RWPE1 (cell line): Measurements from ENCODE around the gene CLEC14A.

Source experiments
- CTCF ChIA-PET: fragments of 350-600 bp; sonication (Branson Sonifier 250); formaldehyde crosslinking; extraction: SDS; loops from one replicate; lab custom pipeline; 2021; lab: Yijun Ruan, JAX
- POLR2A ChIA-PET: fragments of 400-600 bp; formaldehyde crosslinking; extraction: SDS; loops from one replicate; lab custom pipeline; 2020; ENCODE audit warnings: antibody characterized with exemption; ENCODE audit not compliant: low non-redundant PET; lab: Yijun Ruan, JAX
- DNase-seq: peaks from one replicate; pipeline ENCODE4 v3.0.0; 2012; ENCODE audit warnings: low spot score
- H3K27ac ChIP-seq: fragments of 450-650 bp; 2 replicates; pipeline ENCODE4 v1.5.1; 2017
- TF ChIP-seq, protein P1 (sequence below): fragments of 450-650 bp; conservative IDR thresholded peaks from 2 replicates; pipeline ENCODE4 v1.5.1; 2017; ENCODE audit warnings: low read depth, mild to moderate bottlenecking

The CLEC14A gene

DNA sequence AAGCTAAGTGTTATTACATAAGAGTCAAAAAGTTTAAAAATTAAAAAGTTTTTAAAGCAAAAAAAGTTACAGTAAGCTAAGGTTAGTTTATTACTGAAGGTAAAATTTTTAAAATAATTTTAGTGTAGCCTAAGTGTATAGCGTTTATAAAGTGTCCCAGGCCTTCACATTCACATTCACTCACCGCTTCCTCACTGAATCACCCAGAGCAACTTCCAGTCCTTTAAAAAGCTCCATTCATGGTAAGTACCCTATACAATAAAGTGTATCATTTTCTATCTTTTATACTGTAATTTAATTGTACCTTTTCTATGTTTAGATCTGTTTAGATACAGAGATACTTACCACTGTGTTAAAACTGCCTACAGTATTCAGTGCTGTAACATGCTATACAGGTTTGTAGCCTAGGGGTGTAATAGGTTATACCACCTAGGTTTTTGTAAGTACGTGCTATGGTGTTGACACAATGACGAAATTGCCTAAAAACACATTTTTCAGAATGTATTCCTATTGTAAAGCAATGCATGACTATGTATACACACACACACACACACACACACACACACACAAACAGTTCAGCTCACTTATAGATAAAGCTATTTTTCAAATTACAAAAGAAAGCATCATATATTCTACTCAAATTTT lies 3.7 kb downstream of the CLEC14A start:
- ChIA-PET CTCF (interaction anchor here (0.6 kb wide), 1 partner anchor 425 kb away, joined by 3 read pairs; no protein-coding TSS in a partner anchor), POLR2A (no interaction called here)
- TF ChIP-seq, protein P1, sequence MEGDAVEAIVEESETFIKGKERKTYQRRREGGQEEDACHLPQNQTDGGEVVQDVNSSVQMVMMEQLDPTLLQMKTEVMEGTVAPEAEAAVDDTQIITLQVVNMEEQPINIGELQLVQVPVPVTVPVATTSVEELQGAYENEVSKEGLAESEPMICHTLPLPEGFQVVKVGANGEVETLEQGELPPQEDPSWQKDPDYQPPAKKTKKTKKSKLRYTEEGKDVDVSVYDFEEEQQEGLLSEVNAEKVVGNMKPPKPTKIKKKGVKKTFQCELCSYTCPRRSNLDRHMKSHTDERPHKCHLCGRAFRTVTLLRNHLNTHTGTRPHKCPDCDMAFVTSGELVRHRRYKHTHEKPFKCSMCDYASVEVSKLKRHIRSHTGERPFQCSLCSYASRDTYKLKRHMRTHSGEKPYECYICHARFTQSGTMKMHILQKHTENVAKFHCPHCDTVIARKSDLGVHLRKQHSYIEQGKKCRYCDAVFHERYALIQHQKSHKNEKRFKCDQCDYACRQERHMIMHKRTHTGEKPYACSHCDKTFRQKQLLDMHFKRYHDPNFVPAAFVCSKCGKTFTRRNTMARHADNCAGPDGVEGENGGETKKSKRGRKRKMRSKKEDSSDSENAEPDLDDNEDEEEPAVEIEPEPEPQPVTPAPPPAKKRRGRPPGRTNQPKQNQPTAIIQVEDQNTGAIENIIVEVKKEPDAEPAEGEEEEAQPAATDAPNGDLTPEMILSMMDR, result no peak
- no peak overlapping the region for H3K27ac ChIP-seq
- no peak for DNase-seq

- TF ChIP-seq, protein P1, result no peak
- ChIA-PET CTCF (no interaction called here), POLR2A (no interaction called here)
- DNase-seq, result no peak
- no peak overlapping the region for H3K27ac ChIP-seq
Observed at GRCh38 chr14:38250331-38250730, 5.6 kb downstream of the CLEC14A start.

DNA sequence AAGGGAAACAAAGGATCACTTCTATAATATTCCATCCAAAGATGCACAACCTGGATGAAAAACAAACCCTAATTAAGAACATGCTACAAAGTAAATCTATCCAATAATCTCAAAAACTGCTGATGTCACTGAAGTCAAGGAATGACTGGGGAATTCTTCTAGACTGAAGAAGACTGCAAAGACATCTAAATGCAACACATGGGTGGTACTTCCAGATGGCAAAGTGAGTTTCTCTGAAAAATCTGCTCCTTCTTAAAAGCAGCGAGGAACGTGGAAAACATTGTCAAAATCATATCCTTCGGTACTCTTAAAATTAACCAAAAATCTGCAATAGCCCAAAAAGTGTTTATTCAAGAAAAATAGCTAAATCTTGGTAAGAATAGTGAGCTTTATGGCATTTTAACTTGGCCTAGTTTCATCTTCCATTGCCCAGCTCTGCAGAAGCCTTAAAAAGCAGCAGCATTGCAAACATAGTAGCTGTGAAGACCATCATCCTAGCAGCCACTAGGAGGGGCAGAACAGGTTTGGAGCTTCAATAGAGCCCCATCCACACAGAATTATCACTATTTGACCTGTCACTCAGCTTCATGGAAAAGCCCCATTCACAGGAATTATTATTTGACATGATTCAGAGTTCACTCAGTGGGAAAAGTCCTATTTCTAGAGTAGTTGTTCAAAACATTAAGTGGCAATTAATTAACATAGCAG lies 7.4 kb downstream of the CLEC14A start:
- TF ChIP-seq, protein P1, result no peak
- DNase-seq, result no peak
- CTCF ChIA-PET, result no interaction called here
- POLR2A ChIA-PET, result no interaction called here
- H3K27ac ChIP-seq, result no peak overlapping the region

DNA sequence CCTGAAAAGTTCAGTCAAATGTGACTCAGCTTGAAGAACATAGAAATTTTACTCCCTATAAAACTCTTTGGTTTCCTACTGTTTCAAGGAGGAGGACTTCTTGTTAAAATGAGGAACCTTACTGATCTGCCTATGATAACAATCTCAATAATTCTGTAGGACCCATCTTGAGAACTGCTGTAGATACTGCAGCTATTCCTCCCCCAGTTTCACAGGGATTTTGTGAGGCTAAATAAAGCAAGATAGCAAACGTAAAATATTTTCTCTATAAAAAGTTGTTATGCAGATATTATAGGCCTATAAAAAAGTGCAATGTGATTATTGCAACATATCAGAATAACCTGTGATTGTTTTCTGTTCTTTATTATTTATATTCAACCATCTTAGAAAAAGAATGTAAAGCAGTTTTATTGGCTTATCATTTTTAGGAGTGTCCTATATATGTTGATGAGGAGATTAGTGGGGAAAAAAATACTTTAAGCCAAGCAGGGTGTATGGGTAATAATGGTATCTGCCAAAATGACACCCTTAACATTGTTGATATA lies 12.1 kb downstream of the CLEC14A start:
- no peak for DNase-seq
- ChIA-PET CTCF (interaction anchor here (0.7 kb wide), 1 partner anchor 9 kb away, joined by 3 read pairs; no protein-coding TSS in a partner anchor), POLR2A (no interaction called here)
- H3K27ac ChIP-seq, result no peak overlapping the region
- TF ChIP-seq, protein P1, result no peak

DNA sequence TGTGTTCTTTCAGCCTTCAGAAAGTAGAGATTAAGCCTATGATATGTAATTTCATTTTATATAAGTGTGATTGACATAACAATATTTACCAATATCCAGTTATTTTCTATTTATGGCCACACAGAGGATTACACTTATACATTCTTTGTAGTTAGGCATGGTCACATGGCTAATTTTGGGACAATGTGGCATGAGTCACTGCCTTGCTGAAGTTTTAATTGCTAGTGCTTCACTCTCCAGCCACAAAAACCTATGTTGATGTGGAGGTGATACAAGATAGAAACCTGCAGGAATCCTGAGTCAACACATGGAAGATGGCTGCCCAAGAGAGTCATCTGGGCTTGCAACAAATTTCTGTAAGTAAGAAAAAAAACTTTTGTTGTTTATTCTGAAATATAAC lies 17.0 kb downstream of the CLEC14A start:
- TF ChIP-seq, protein P1, result no peak
- POLR2A ChIA-PET, result no interaction called here
- CTCF ChIA-PET, result no interaction called here
- H3K27ac ChIP-seq, result no peak overlapping the region
- DNase-seq, result no peak

GRCh38 chr14:38238332-38238731 lies 17.6 kb downstream of the CLEC14A start:
- TF ChIP-seq, protein P1, result no peak
- DNase-seq, result no peak
- CTCF ChIA-PET, result no interaction called here
- POLR2A ChIA-PET, result no interaction called here
- H3K27ac ChIP-seq, result no peak overlapping the region
